ENCODE measurements around the gene TARBP2.

TARBP2 gene

DNA sequence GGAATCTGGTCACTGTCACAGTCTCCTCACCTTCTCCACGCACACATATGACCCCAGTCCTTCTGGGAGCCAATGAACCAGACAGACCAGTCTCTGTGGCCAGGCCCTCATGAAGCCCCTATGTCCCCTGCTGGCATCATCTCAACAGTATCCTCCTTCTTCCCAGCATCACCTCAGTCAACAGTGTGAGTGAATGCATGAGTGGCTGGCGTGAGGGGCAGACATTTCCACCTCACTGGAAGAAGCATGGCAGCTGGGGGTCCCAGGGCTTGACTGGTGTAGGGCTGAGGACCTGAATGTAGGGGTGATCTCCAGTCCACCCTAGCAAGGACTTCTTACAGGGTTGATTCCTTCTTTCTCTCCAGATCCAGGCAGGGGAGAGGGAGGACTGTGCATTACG, 3.6 kb upstream of the TARBP2 start:
- no peak for FAIRE-seq

DNA sequence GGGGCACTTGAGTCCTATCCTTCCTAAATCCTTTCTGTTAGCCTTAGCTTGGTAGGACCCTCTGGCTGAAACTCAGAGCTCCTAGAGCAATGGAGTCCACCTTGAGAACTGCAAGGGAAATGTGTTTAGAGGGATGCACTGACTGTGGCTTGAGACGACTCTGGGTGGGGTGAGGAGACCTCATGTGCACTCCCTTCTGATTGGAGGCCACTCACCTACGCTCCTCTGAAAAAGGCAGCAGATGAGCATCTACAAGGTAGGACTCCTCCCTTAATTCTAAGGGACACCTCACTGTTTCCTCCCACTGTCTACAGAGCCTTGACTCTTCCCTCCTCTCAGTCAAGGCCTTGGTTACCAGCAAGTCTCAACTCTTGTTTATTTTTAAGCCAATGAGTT, 2.9 kb upstream of the TARBP2 start:
- FAIRE-seq: no peak

DNA sequence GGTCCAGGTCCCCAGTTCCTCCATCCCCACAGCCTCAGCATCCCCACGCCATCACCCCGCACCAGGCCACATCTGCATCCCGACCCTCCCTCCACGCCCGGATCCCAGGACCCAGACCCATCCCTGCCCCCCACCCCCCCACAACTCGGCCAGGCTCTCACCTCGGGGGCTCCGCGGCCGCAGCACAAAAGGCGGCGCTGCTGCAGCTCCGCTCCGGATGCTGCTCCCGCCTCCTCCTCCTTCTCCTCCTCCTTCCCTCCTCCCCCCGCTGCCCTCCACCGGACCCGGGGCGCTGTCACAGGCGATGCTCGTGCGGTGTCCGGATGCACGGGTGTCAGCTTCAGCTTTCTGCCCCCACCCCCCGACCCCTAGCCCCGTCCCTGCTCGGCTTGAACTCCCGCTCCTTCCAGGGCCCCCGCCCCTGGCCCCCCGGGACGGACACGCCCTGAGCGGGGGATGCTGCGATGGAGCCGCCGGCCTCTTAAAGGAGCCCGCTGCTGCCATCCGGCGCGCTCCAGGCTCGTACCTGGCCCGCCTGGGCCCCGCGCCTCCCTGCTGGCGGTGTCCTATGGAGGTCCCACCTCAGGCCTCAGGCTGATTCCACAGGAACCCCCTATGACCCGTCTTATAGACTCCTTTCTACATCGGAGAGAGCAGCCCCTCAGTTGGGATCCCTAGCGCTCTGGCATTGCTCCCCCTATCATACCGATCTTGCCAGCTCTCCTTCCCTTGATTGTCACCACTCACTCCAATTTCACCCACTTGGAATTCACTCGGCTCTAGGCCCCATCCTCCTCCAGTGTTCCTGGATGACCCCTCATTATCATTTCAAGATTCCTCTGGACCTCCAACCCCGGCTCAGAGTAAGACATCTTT, 1.6 kb upstream of the TARBP2 start, which contains the start of gene MAP3K12:
Gene MAP3K12, minus strand, starts transcription at position 193 of the 876 bp plus-strand sequence. CDS start 12,067 bp downstream, outside the sequence.
- no peak for FAIRE-seq

DNA sequence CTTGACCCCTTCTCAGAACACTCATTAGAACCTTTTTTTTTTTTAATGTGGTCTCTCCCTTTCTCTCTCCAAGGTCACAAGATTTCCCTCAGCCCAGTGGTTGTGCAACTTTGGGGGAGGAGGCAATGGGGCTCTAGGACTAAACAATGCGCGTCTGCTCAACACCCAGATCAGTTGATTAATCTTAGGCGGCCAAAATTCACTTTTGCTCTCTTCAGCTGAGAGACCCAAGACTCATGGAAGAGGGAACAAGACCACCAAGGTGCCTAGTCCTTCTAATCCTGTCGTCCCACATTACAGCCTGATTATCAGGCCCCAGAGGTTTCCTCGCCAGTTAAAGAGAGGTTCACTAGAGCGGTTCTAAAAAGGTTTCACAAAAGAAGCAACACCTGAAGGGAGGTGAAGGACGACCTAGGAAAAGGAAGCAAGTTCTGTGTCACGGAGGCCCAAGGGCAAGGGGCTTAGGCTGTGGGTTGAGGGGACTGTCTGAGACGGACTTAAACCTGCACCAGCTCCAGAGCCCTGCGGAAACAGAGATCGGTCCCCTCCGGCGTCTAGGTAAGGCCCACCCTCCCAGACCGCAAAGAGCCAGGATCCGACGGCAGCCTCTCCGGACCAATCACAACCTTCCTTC, 824 bp upstream of the TARBP2 start:
- FAIRE-seq: no peak

GRCh38 chr12:53501615-53502181, 615 bp downstream of the TARBP2 start:
- no peak for FAIRE-seq

DNA sequence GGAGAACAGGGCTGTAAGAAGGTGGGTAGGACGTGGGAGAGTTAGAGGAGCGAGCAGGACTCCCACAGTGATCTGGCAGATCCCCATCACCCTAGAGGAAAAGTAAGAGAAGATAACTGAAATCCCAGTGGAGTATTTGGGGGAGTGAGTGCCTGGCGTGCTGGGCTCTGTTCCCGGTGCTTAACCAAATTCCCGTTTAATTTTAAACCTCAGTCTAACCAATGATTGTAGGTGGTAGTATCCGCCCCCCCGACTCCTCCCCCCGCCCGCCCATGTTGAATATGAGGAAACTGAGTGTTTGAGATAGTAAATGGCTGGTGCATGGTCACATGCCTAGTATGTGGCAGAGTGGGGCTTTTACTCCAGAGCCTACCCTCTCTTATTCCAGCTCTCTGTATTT, 1.2 kb downstream of the TARBP2 start:
- no peak for FAIRE-seq

- FAIRE-seq: no peak
These were observed 2.1 kb downstream of the TARBP2 start for GRCh38 chr12:53502983-53503728.

- no peak for FAIRE-seq
These were observed 3.2 kb downstream of the TARBP2 start for GRCh38 chr12:53504004-53504920.

GRCh38 chr12:53505086-53505485, 4.0 kb downstream of the TARBP2 start:
- FAIRE-seq: no peak

GRCh38 chr12:53505555-53506449, 4.7 kb downstream of the TARBP2 start:
- FAIRE-seq: no peak

- FAIRE-seq: no peak
These were observed 5.3 kb downstream of the TARBP2 start for GRCh38 chr12:53506450-53506785.

DNA sequence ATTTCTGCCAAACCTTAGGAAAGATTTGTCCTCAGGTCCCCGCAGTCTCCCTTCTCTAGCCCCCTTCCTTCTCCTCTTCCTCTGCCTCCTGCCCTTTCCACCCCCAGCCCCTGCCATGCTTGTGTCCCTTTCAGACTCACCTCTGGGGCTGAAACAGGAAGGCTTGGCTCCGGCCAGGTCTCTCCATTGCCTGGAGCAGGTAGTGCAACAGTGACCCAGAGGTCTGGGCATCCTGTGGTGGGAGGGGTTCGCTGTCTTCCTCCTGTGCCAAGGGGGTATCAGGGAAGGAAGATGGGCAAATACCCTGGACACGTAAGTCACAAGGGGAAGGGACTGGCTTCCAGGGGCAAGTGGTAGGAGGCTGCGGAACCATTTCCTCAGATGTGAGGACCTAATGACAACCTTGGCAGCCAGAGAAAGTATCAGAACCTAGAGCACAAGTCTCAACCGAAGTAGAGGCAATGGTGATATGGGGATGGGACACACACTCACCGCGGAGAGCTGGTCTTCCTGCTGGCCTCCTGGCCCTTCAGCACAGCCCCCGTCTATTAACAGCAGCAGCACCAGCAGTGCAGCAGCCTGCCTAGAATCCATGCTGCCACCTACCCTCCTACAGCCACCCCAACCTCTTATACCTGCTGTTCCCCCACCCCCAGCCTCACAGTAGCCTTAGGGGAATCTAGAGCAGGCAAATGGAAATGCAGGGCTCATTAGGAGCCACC, 6.0 kb downstream of the TARBP2 start, which contains the start of gene NPFF:
Gene NPFF, minus strand, starts transcription at position 604 of the 722 bp plus-strand sequence. Its CDS starts 10 bp downstream, at position 594.
- no peak for FAIRE-seq

DNA sequence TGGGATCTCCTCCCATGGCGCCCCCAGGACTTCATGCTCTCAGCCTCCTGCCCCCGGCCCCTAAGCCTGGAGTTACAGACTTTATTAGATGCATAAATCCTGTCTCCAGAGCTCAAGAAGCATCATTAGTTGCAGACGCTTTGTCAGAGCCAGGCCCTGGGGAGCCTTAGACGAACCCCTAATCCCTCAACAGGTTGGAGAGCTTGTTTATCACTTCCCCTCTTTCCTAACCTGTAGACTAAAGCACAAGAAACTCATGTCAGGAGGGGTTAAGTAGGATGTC, 6.5 kb downstream of the TARBP2 start:
- FAIRE-seq: no peak

DNA sequence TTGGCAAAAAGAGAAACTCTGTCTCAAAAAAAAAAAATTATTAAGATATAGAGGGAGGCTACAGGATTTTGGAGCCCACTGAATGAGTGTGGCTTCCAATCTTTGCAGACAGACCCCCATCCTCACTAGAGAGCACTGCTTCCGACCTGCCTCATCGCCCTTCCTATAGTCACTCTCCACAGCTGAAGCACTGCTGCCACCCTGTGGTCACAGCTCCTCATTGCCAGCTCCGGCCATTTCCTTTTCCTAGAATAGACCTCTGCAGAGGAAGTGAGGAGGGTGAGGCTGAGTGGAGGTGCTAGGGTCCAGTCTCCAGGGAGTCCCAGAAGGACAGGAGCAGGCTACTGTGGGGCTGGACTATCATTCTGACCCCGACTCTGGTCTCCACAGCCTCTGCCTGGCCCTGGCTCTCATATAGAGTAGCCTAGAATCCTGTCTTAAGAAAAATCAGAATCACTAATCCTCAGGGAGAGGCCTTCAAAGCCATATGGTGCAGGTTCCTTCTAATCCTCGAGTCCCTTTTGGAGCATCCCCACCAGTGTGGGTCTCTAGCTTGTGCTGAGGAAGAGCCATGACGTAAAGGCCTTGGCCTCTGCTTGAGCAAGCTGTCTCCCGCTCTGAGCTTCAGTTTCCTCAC, 7.6 kb downstream of the TARBP2 start:
- FAIRE-seq: no peak

DNA sequence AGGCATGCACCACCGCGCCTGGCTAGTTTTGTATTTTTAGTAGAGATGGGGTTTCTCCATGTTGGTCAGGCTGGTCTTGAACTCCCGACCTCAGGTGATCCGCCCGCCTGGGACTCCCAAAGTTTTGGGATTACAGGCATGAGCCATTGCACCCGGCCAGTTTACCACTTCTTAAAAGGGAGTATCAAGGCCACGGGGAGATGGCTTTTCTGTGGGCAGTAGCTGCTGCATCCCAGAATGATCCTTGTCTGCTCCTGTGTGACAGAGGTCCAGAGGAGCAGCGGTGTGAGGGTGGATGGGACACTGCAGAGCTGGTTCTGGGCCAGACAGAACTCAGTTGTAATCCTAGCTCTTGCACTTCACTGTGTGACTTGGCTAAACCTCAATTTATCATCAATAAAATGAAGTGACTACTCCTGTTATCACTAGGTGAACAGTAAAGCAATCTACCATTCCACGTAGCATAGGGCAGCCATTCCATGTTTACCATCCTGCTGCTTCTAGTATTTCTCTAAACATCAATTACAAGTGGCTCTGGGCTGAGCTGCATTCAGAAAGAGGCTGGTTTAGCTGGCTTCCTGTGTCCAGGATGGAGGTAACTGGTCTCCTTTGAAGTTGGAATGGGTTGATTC, 9.2 kb downstream of the TARBP2 start:
- no peak for FAIRE-seq

DNA sequence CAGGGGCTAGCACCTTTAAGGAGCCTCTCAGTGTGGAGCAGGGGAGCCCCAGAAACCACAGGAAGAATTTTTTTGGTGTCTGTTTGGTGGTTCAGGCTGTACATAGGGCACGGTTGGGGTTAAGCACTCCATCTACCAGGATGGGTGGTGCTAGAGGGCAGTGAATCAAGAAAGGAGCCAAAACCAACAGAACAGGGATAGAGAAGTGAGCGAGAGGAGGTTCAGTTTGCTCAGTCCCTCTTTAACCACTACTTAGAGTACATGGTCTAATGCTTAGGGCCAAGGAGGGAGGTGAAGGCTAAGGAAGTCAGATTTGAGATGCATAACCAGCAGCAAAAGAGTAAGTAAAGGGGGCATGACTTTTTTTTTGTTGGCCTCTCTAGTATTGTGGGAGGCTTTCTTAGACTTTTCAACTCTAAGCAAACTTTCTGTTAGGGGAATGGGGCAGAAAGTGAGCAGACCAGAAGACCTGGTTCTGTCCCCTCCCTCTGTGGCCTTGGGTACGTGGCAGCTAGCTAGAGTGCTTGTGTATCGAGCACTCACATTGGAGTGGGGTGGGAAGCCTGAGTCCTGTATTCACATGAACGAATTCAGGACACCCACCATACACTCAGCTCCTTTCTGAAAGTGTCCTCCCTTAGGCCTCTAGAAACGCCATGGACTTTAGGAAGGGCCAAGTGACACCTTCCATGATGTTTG, 12.8 kb downstream of the TARBP2 start:
- FAIRE-seq: no peak

DNA sequence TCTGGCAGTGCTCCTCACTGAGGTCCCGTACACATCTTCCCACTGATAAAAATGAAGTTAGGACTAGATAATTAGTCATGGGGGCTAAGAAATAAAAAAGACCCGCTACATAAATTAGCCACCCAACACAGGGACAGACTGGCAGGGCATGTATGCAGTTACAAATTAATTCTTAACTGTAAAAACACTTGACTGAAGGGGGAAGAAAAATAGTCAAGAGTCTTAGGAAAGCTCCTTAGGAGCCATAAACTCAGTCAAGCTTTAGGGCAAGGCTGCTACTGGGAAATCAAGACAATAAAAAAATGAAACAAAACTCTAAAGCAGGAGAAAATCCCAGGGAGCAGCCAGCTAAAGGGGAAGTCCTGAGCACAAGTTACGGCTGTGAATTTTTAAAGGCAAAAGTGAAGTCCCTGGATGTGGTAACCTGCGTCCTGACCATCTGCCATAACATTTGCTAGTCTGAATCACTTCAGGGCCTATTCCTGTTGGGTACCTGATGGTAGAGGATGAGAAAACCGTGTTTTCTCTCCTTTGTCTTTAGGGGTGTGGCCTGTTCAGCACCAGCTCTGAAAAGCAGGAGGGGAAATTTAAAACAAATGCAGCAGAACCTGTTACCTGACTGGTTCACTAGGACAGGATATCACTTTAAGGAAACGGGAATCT, 13.7 kb downstream of the TARBP2 start:
- no peak for FAIRE-seq

GRCh38 chr12:53515291-53515680, 14.2 kb downstream of the TARBP2 start:
- no peak for FAIRE-seq
